Stimulated activated CD4-positive, alpha-beta T cell treated with anti-CD3 and anti-CD28 coated beads, TNF-alpha, amount 100 ng/mL, for 24 hours (primary cell): ENCODE data around the gene BCAR1.
"Not testable (repeated sequence)": the region's sequence is repeated elsewhere in the genome, so short reads cannot be mapped to it uniquely, and the experiment has no call there.

Source experiments
- DNase-seq, 3 experiments: peaks; one replicate each; pipeline ENCODE4 v3.0.0-alpha.2; 2020; ENCODE audit warnings: low read depth in 3 of 3

BCAR1 gene

DNA sequence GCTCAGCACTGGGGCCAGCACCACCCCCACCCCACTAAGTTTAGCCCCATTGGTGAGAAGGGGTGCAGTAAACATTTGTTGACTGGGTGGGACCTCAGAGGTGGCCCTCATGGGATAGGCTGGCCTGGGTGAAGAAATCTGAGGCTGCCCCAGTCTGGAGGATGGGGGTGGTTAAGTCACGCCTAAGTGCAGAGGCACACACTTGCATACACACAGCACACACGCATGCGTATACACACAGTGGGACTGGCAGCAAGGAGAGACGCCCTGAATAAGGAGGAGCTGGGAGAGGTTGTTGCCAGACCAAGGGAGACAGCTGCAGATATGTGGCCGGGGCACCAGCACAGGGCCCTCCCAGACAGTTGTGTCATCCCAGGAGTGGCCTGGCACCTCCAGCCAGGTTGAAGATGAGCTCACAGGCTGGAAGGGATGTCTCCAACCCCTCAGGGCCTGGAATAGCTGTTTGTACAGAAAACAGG, 3.0 kb upstream of the BCAR1 start:
- DNase-seq = no peak

GRCh38 chr16:75252946-75253911, 1.8 kb upstream of the BCAR1 start:
- no peak for DNase-seq

DNA sequence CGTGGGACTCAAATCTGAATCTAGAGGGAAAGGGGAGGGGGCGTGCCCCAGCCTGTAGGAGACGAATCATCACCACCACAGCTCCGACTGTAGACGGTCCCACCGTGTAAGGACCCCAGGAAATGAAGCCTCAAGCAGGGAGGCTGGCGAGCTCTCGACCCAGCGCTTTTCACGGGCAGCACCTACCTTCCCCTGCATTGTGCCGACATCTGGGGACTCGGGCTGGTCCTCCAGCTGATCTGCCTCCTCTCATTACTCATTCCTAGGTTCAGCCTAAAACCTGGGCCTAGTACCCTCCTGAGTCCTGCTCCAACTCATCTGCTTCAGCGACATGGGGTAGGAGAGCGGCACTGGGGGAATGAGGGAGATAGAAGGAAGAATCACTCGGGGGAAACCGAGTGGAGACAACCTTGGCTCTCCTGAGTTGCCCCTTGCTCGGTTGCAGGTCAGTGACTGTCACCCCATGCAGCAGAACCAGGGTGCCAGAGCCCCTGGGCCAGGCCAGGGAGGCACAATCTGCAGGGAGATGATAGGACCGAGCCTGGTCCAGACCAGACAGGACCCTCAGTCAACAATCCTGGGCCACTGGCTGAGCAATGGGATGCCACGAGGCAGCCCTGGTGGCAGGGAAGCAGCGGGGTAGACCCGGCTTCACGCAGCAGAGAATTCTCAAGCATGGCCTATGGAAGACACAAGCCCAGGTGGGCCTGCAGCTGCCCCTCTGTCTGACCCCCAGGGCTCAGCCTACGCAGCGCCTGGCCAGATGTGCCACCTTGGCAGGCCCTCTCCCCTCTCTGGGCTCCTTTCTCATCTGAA, 833 bp upstream of the BCAR1 start:
- no peak for DNase-seq

DNA sequence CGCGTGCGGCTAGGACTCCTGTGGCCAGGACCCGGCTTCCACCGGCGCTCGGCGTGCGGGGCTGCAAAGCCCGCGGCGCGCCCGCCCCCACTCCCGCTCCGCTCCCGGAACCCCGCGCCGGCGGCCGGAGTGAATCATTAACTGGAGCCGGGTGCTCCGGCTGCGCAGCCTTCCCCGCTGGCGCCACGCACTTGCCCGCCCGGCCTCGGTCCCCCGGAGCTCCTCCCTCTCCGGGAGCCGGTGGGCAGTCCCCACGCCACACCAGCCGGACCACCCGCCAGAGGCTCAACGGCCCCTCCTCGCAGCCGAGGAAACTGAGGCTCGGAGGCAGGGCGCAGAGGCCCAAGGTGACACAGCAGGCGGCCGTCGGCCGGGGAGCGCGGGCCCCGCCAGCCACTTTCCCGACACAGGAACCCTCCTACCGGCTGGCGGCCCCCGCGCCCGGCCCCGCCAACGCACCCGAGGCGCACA, 580 bp downstream of the BCAR1 start:
- DNase-seq = no peak

DNA sequence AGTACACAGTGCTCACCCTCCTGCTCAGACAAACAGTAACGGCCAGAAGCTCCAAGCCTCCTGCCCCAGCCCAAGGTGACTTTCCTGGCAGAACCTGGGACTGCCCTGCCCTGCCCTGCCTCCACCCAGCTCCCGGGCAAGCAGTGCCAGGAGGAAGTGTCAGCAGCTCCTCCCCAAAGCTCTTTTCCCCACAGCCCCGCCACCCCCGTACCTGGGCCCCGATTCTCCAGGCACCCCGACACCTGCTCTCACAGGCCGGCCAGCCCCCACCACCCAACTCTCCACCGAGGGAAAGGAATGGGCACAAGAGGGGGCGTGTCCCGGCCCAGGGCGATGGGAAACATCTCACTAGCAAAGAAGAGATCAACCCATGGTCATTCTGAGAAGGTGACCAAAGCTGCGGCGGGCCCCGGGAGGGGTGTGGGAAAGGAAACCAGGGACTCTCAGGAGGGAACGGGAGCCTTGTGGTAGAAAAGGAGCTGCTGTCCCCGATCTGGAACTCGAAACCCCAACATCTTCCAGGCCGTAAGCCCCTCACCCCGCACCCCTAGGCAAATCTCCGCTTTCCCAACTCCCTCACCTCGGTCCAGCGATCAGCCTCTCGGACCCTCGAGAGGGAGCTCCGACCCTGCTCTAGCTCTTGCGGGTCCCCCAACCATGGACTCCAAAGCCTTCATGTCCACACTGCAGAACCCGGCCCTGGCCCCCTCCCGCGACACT, 1.2 kb downstream of the BCAR1 start:
- no peak for DNase-seq

DNA sequence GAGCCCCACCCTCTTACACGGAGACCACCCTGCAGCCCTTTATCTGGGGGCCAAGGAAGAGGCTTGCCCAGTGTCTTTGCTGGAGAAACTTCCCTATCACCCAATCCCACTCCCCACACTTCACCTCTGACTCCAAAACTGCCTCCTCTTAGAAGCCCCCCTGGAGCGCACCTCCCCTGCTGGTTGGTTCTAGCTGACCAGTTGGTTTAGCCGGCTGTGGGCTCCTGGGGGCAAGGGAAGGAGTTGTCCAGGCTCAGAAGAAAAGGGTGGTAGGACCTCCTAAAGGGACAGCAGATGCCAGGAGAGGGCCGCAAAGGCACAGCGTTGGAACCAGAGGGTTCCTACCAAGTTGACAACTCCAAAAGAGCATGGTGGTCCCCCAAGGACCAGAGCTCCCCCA, 2.0 kb downstream of the BCAR1 start:
- no peak for DNase-seq

- no peak for DNase-seq
Measured at GRCh38 chr16:75248536-75249380, 2.7 kb downstream of the BCAR1 start.

GRCh38 chr16:75248142-75248535, 3.3 kb downstream of the BCAR1 start:
- no peak for DNase-seq

GRCh38 chr16:75247249-75247648, 4.2 kb downstream of the BCAR1 start:
- no peak for DNase-seq

GRCh38 chr16:75246504-75247205, 4.8 kb downstream of the BCAR1 start:
- DNase-seq = no peak

DNA sequence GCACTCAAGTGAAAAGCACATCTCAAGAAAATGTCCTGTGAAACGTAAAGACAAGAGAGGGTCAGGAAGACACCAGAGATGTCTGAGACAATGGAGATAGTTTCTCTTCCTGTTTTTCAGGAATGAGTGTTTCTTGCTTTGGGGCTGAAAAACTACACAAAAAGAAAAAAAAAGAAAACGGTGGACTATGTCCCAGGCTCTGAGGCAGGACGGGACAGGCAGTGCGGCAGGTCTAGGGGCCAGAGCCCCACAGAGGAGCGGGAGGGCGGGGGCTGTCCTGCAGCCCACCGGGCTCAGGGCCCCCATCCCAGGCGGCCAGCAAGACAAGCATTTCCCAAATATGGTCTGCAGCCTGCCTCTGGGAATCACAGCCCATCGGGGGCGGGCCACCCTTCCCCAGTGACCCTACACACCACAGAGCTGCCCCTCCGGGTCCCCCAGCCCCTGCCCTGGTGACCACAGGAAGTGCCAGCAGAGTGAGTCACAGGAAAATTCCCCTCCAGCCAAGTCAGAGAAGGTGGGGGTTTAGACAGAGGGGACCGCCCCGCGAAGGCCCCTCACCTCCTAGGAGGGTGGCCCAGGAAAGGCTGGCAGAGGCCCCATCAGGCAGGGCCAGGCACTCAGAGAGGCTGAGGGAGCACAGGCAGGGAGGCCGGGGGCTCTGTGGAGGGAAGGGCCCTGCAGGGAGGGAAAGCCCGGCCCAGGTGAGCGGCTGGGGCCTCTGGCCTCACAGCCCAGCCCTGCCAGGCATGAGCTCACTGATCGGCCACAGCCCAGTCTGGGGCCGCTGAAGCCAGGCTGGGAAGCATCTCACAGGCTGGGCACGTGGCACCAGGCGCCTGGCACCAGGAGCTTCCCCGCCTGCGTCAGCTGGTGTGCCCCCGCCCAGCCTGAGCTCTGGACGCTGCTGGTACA, 6.3 kb downstream of the BCAR1 start:
- no peak for DNase-seq

DNA sequence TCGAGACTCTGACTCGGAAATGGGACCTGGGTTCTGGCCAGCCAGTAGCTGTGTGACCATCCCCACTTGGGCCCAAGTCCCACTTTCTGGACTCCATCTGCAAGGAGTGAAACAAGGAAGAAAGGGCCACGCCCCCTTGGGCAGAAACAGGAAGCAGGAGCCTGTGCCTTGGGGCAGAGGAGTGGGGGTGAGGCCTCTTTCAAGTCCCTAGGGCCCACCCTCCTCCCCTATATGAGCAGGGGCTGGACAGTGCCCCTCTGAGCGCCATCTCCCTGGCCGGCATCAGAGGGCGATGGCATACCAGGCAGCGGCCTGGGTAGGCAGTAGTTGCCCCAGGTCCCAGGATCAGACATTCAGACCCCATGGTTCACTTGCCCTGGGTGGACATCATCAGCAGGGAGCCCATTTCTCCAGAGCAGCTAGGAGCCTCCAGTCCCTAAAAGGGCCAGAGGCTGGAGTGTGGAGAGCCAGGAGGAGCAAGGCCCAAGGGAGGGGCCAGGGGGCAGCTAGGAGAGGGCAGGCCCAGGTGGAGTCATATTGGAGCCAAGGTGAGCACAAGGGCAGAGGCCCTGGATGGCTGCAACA, 7.1 kb downstream of the BCAR1 start:
- no peak for DNase-seq

- no peak for DNase-seq
Measured at GRCh38 chr16:75243667-75244224, 7.7 kb downstream of the BCAR1 start.

DNA sequence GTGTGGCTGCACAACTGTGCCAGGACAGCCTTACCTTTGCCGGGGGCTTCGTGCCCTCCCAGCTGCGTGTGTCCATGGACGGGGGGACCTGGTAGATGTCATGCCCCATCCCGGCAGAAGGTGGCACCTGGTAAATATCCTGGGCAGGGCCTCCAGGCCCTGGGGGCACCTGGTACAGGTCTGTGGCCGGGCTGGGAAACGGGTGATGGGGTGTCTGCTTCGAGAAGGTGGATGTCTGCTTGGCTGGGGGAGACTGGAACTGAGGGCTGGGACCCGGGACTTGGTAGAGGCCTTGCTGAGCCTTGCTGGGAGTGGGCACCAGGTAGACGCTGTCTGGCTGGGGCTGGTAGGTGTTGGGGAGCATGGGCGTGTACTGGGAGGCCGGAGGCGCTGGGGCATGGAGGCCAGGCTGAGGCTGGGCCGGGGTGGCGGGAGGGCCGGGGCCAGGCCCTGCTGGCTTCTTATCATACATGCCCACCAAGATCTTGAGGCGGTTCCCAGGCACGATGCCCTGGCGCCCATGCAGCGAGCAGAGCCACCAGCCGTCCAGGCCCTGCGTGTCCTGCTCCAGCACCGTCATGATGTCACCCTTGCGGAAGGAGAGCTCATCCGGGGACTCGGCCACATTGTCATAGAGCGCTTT, 8.9 kb downstream of the BCAR1 start:
- DNase-seq = not testable (repeated sequence)

GRCh38 chr16:75241955-75242354, 9.5 kb downstream of the BCAR1 start:
- no peak for DNase-seq

DNA sequence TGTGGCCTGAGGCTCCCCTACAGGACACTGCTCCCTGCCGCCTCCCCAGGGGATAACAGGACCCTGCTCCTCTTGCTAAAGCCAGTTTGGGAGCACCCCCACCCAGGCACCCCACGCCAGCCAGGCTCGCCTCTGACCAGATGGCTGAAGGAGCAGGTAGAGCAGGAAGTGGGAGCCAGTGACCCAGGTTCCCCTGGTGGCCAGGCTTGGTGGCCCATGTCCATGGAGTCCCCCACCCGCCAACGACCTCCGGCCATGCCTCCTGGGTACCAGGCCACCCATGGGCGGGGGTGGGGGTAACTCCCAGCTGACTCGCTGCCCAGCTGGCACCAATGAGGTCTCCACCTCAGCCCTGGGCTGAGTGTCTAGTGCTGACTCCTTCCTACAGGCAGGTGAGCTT, 10.0 kb downstream of the BCAR1 start:
- DNase-seq = no peak

DNA sequence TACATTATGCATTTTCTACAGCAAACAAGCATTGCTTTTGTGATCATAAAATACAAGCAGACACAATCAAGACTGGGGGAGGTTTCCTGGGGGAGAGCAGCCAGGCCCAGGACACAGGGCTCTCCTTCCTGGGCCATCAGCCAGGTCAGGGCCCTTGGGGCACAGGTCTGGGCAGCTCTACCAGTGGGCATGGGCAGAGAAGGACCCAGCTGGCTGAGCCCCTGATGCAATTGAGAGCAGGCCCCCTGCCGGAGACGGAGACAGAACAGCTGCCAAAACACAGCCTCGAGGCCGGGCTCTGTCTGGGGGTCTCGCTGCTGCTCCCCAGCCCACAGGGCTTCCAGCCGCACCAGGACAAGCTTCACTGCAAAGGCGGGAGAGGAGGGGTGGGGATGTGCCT, 10.8 kb downstream of the BCAR1 start:
- DNase-seq = not testable (repeated sequence)

GRCh38 chr16:75239542-75240122, 11.8 kb downstream of the BCAR1 start:
- DNase-seq = no peak
